GM12865 (cell line): ENCODE results near the gene DOK1.

Experiments
- DNase-seq: peaks from one replicate; pipeline ENCODE4 v3.0.0; 2010; ENCODE audit warnings: low read depth
- H3K4me3 ChIP-seq: 2 replicates; pipeline ENCODE4 v1.5.1; 2011; ENCODE audit warnings: mild to moderate bottlenecking, low read depth, low read length, control low read depth
- TF ChIP-seq, protein P1 (sequence below): IDR thresholded peaks from 2 replicates; pipeline ENCODE4 v1.5.1; 2011; ENCODE audit warnings: low read length, control low read depth, low read depth, inconsistent platforms; ENCODE audit not compliant: insufficient read depth; ENCODE audit errors: missing control alignments

The DOK1 gene

DNA sequence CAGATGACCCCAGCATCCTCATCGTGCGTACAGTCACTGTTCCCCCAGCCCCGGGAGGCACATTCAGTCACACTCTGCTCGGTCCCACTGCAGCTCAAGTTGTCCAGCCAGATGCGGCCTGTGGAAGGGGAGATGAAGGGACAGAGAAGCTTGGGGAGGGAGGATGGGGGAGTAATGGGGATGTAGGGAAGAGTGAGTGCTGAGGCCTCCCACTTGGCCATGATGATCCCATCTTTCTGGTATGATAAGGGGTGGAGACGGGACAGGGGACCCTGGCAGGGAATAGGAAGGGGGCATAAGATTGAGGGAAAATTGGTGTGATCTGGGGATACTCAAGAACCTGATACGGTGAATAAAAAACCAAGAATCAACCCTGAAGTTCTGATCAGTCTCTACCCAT lies 4.3 kb upstream of the DOK1 start:
- TF ChIP-seq, protein P1, sequence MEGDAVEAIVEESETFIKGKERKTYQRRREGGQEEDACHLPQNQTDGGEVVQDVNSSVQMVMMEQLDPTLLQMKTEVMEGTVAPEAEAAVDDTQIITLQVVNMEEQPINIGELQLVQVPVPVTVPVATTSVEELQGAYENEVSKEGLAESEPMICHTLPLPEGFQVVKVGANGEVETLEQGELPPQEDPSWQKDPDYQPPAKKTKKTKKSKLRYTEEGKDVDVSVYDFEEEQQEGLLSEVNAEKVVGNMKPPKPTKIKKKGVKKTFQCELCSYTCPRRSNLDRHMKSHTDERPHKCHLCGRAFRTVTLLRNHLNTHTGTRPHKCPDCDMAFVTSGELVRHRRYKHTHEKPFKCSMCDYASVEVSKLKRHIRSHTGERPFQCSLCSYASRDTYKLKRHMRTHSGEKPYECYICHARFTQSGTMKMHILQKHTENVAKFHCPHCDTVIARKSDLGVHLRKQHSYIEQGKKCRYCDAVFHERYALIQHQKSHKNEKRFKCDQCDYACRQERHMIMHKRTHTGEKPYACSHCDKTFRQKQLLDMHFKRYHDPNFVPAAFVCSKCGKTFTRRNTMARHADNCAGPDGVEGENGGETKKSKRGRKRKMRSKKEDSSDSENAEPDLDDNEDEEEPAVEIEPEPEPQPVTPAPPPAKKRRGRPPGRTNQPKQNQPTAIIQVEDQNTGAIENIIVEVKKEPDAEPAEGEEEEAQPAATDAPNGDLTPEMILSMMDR: no peak
- H3K4me3 ChIP-seq: peak overlapping the region; percentile 98
- DNase-seq: no peak

DNA sequence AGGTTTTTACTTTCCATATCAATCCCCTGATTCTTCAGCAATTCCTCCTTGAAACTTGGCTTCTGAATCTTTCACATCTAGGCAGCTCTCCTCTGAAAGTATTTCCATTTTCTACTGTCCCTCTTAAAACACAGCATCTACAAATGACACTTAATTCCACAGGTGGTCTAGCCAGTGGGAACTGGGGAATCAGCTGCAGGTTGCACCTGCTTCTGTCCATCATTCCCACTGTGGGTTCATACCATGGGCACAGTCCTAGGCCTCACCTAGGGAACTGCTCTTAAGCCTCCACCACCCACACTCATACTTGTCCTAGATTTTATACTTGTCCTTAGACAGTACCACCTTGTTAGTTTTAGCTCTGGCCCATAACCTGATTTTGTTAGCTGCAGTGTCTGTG lies 3.0 kb upstream of the DOK1 start:
- DNase-seq: no peak
- TF ChIP-seq, protein P1: no peak
- peak overlapping the region; percentile 98 for H3K4me3 ChIP-seq

DNA sequence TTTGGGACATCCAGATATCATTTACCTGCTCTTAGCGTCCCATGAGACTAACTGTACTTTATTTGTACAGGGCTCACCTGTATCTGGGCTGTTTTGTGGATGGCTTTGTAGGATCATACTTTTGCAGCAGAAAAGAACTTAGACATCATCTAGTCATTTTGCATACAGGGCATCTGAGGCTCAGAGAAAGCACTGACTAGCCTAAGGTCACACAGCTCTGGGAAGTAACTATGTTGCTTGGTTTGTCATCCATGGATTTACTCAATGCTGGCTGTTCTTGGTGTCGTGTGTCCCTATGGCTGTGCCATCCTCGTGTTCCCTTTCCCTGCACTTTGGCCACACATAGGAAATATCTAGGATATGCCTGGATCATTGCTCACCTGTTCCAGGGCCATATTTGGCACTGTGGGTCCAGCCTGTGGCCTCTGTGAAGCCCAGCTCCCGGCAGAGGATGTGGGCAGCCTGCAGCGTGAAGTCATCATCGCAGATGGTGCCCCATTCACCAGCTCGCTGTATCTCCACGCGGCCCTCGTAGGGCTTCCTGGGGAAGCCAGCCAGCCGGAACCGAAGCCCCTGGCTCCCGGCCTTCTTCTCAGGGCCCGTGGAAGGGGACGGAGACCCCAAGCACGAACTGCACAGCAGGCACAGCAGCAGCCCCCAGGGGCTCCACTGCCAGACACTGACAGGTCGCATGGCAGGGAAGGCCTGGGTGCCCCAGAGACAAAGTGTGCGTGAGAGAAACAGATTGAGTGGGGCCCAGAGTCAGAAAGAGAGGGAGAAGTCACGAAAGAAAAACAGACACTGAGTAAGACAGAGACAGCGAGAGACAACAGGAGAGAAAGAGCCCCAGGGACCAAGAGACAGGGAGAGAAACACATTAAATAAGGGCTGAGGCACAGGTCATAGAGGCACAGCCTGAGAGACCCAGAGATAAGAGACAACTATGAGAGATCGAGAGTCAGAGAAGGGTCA lies 2.3 kb upstream of the DOK1 start:
- TF ChIP-seq, protein P1: no peak
- DNase-seq: peak; percentile 73
- H3K4me3 ChIP-seq: peak overlapping the region; percentile 98

DNA sequence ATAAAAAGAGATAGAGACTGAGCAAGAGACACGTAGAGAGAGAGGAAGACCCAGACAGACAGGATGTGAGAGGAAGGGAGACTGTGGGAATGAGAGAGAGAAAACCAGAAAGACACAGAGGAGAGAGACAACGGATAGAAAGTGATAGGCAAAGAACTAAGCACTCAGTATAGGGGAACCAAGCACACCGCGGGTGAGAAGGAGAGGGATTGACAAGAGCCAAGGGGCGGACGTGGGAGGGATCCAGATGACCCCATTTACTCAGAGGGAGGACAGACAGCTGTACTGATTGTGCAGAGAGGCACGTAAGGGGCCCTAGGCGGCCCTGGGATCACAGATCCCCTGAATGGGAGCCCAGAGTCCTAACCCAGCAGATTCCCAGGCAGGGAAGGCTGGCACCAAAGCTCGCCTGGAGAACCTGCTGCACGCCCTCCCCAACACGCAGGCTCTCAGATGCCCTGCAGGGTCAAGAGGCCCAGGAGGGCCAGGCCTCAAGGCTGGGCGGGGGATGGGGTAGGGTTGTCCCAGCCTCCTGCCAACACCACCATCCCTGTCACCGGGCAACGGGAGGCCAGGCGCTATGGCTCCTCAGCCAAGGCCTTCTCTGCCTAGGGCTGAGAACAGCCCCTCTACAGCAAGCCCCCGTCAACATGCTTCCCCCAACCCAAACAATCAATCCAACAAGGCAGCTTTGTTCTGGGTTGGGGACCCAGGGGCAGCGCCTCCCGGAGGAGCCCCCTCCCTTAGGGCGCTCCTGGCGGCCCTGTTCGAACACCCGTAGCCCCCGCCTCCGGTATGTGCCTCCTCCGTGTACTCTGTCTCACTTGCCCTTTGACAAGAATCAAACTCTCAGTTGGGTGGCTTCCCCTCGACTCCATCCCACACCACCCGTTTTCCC lies 1.4 kb upstream of the DOK1 start:
- H3K4me3 ChIP-seq: peak overlapping the region; percentile 98
- DNase-seq: peak; percentile 74
- TF ChIP-seq, protein P1: no peak

DNA sequence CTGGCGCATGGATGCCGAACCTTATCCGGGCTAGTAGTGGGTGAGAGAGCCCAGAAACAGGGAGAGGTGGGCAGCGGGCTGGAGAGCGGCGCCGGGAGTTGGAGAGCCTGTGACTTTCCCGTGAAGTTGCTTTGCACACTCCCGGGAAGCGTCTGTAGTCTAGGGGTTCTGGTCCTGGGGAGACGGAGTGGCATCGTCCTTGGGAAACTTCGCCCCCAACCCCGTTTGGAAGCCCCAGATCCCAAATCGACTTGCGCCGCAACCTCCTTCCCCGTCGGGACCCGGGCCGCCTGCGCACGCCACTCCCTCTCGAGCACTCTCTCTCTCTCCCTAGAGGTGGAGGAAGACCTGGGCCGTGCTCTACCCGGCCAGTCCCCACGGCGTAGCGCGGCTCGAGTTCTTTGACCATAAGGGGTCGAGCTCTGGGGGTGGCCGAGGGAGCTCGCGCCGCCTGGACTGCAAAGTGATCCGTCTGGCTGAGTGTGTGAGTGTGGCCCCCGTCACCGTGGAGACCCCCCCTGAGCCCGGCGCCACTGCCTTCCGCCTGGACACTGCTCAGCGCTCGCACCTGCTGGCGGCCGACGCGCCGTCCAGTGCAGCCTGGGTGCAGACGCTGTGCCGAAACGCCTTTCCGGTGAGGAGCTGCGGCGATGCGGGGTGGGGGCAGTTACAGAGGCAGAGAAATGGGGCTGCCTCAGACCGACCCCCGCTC lies 456 bp downstream of the DOK1 start:
- H3K4me3 ChIP-seq: peak overlapping the region; percentile 98
- peak; percentile 68 for DNase-seq
- TF ChIP-seq, protein P1: no peak

DNA sequence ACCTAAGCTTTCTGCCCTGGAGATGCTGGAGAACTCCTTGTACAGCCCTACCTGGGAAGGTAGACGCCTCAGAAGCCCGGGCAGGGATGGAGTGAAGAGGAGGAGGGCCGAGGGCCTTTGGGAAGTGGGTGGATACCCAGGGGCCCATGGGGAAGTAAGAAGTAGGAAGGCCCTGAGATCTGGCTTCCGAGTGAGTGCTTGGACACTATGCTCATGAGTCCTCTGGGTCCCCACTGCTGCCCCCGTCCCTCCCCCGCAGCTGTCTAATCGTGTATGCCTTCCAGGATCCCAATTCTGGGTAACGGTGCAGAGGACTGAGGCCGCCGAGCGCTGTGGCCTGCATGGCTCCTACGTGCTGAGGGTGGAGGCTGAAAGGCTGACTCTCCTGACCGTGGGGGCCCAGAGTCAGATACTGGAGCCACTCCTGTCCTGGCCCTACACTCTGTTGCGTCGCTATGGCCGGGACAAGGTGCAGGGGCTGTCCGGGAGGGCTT lies 1.1 kb downstream of the DOK1 start:
- TF ChIP-seq, protein P1: no peak
- DNase-seq: no peak
- H3K4me3 ChIP-seq: peak overlapping the region; percentile 98
